Epithelial cell of esophagus (primary cell): ENCODE measurements around the gene GARRE1.

Source experiments
- DNase-seq: peaks from one replicate; pipeline ENCODE4 v3.0.0; 2010; ENCODE audit warnings: low read depth
- H3K4me3 ChIP-seq: 2 replicates; pipeline ENCODE4 v1.5.1; 2011; ENCODE audit warnings: mild to moderate bottlenecking, low read length, control low read depth
- CTCF ChIP-seq: IDR thresholded peaks from 2 replicates; pipeline ENCODE4 v1.5.1; 2011; ENCODE audit warnings: low read depth, mild to moderate bottlenecking, low read length, control low read depth, inconsistent platforms; ENCODE audit not compliant: insufficient read depth; ENCODE audit errors: missing control alignments

The GARRE1 gene

GRCh38 chr19:34298891-34299520 lies 44.7 kb downstream of the GARRE1 start:
- no peak for TF ChIP-seq CTCF
- DNase-seq: no peak
- no peak overlapping the region for H3K4me3 ChIP-seq

DNA sequence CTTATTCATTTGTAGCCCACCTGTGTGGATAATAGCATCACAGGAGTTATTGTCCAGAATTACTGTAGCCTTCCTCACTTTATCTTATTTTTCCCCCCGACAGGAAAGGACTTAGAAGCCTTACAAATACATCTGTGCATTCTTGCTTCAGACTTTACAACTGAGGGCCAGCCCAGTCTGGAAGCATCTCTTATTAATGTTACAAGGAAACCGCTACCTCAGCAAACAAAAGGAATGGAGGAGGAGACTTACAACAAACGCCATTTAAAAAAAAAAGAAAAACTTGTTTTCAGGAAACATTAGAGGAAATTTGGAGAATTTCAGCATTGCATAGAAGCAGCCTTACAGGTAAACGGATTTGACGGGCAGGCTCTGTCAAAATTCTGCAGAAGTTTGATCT lies 45.2 kb downstream of the GARRE1 start:
- H3K4me3 ChIP-seq: no peak overlapping the region
- TF ChIP-seq CTCF: no peak
- DNase-seq: no peak

GRCh38 chr19:34300380-34300779 lies 46.0 kb downstream of the GARRE1 start:
- TF ChIP-seq CTCF: no peak
- H3K4me3 ChIP-seq: no peak overlapping the region
- DNase-seq: no peak

DNA sequence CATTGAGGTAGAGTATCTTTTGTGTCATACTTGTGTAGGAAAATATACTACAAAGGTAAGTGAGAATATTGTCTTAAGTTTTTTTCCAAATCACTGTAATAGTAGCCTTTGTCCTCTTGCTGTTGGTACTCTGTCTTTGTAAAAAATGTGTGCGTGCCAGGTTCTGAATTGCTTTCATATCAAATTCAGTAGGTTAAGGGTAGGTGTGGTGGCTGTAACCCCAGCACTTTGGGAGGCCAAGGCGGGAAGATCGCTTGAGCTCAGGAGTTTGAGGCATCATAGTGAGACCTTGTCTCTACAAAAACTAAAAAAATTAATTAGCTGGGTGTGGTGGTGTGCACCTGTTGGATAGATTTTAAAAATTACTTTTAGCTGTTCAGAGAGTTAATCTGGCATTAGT lies 46.6 kb downstream of the GARRE1 start:
- no peak for DNase-seq
- no peak overlapping the region for H3K4me3 ChIP-seq
- TF ChIP-seq CTCF: no peak
